HepG2 (cell line): ENCODE results near the gene HOXA7. TPM values are rescaled to one million over a fixed set of nuclear protein-coding genes. Genes with fewer than 3 reads are reported as not detected.

ENCODE experiments used
- BRD4 ChIP-seq: sonication (generic); formaldehyde crosslinking; IDR thresholded peaks from 2 replicates; pipeline ENCODE4 v1.4.0; 2020; ENCODE audit warnings: missing genetic modification reagents
- BRF2 ChIP-seq: sonication (generic); formaldehyde crosslinking; IDR thresholded peaks from 2 replicates; pipeline ENCODE4 v1.8.1; 2022; ENCODE audit warnings: mild to moderate bottlenecking, missing genetic modification reagents
- CENPX ChIP-seq: sonication (generic); formaldehyde crosslinking; IDR thresholded peaks from 2 replicates; pipeline ENCODE4 v1.9.0; 2021; ENCODE audit warnings: mild to moderate bottlenecking, missing genetic modification reagents, moderate library complexity
- HNF4G ChIP-seq, 2 experiments: sonication (generic) in 1 of 2; formaldehyde crosslinking in 1 of 2; IDR thresholded peaks; 2 replicates each; pipeline versions ENCODE4 v1.4.0 to v1.6.1; 2011 to 2020; ENCODE audit warnings: borderline replicate concordance in 2 of 2, low read depth in 2 of 2, mild to moderate bottlenecking in 2 of 2, low read length in 1 of 2, missing genetic modification reagents in 1 of 2, moderate library complexity in 1 of 2
- KLF13 ChIP-seq: sonication (generic); formaldehyde crosslinking; IDR thresholded peaks from 2 replicates; pipeline ENCODE4 v1.4.0; 2020; ENCODE audit warnings: mild to moderate bottlenecking, missing genetic modification reagents
- NCOA2 ChIP-seq: sonication (generic); formaldehyde crosslinking; IDR thresholded peaks from 2 replicates; pipeline ENCODE4 v1.8.0; 2022; ENCODE audit warnings: inconsistent platforms
- NFIC ChIP-seq: IDR thresholded peaks from 2 replicates; pipeline ENCODE4 v1.6.1; 2012; ENCODE audit warnings: mild to moderate bottlenecking, low read length, inconsistent platforms
- RELA ChIP-seq: sonication (generic); formaldehyde crosslinking; IDR thresholded peaks from 2 replicates; pipeline ENCODE4 v1.4.0; 2020; ENCODE audit warnings: missing genetic modification reagents
- SPEN ChIP-seq: sonication (generic); formaldehyde crosslinking; IDR thresholded peaks from 2 replicates; pipeline ENCODE4 v1.5.1; 2020; ENCODE audit warnings: low read depth, mild to moderate bottlenecking, missing genetic modification reagents
- TGIF2 ChIP-seq: IDR thresholded peaks from 2 replicates; pipeline ENCODE4 v1.6.1; 2016; ENCODE audit warnings: control low read depth, missing compliant biosample characterization
- ZBTB44 ChIP-seq: sonication (generic); formaldehyde crosslinking; IDR thresholded peaks from 2 replicates; pipeline ENCODE4 v1.4.0; 2020; ENCODE audit warnings: missing genetic modification reagents
- ZBTB49 ChIP-seq: sonication (generic); formaldehyde crosslinking; IDR thresholded peaks from 2 replicates; pipeline ENCODE4 v1.4.0; 2020; ENCODE audit warnings: missing genetic modification reagents, borderline replicate concordance
- ZMAT5 ChIP-seq: sonication (generic); formaldehyde crosslinking; IDR thresholded peaks from 2 replicates; pipeline ENCODE4 v1.5.0; 2020; ENCODE audit warnings: mild to moderate bottlenecking, low read depth, missing genetic modification reagents, borderline replicate concordance
- ZNF12 ChIP-seq: sonication (generic); formaldehyde crosslinking; IDR thresholded peaks from 2 replicates; pipeline ENCODE4 v1.5.0; 2020; ENCODE audit warnings: missing genetic modification reagents
- ZNF138 ChIP-seq: sonication (generic); formaldehyde crosslinking; IDR thresholded peaks from 2 replicates; pipeline ENCODE4 v1.5.0; 2020; ENCODE audit warnings: mild to moderate bottlenecking, low read depth, missing genetic modification reagents
- ZNF224 ChIP-seq: sonication (generic); formaldehyde crosslinking; IDR thresholded peaks from 2 replicates; pipeline ENCODE4 v1.5.0; 2020; ENCODE audit warnings: mild to moderate bottlenecking, missing genetic modification reagents
- ZNF343 ChIP-seq: sonication (generic); formaldehyde crosslinking; IDR thresholded peaks from 2 replicates; pipeline ENCODE4 v1.4.0; 2020; ENCODE audit warnings: mild to moderate bottlenecking, missing genetic modification reagents
- ZNF354B ChIP-seq: sonication (generic); formaldehyde crosslinking; IDR thresholded peaks from 2 replicates; pipeline ENCODE4 v1.8.0; 2022; ENCODE audit warnings: mild to moderate bottlenecking, missing genetic modification reagents
- ZNF546 ChIP-seq: sonication (generic); formaldehyde crosslinking; conservative IDR thresholded peaks from 2 replicates; pipeline ENCODE4 v1.8.1; 2023; ENCODE audit warnings: mild to moderate bottlenecking, missing genetic modification reagents
- ZNF670 ChIP-seq: sonication (generic); formaldehyde crosslinking; IDR thresholded peaks from 2 replicates; pipeline ENCODE4 v1.8.0; 2022; ENCODE audit warnings: mild to moderate bottlenecking, missing genetic modification reagents, borderline replicate concordance
- ZNF720 ChIP-seq: sonication (generic); formaldehyde crosslinking; IDR thresholded peaks from 2 replicates; pipeline ENCODE4 v1.4.0; 2020; ENCODE audit warnings: missing genetic modification reagents
- ZNF772 ChIP-seq: sonication (generic); formaldehyde crosslinking; IDR thresholded peaks from 2 replicates; pipeline ENCODE4 v1.5.0; 2020; ENCODE audit warnings: mild to moderate bottlenecking, missing genetic modification reagents
- ZSCAN29 ChIP-seq: sonication (generic); formaldehyde crosslinking; conservative IDR thresholded peaks from 2 replicates; pipeline ENCODE4 v1.4.0; 2020; ENCODE audit warnings: mild to moderate bottlenecking, missing genetic modification reagents
- polyA plus RNA-seq, 8 experiments: library from polyadenylated mRNA; depleted of rRNA in 3 of 8; stranded (reverse) in 7 of 8; unstranded in 1 of 8; fragments of >200 nt; fragmentation: Illumina TruSeq in 4 of 8; extraction: Trizol in 4 of 8; gene quantifications; 2 replicates each; pipeline versions ENCODE4 v1.2.1 to v1.2.3, GENCODE V29; 2011 to 2016; ENCODE audit warnings: low read depth in 4 of 8, missing spikeins in 1 of 8, mixed read lengths in 1 of 8; ENCODE audit not compliant: insufficient read depth in 1 of 8
- total RNA-seq, 5 experiments: library from RNA; depleted of rRNA; stranded (reverse); fragments of >200 nt; fragmentation: Illumina TruSeq; extraction: Trizol; gene quantifications; 2 replicates each; pipeline ENCODE4 v1.2.3, GENCODE V29; 2016; ENCODE audit warnings: low read depth in 1 of 5

The HOXA7 gene
- total and polyA plus RNA-seq, 2 of the 13 experiments (the other 11 are each of a cell fraction or from before 2014, with no cell fraction given) = 0.05 TPM; not detected in 1

- TF ChIP-seq BRF2 (CRISPR knock-in tag) = no peak
- no peak for TF ChIP-seq ZNF343 (CRISPR knock-in tag)
- 0 out of 2 replicates have a peak, but pooled peaks have one; percentile 52 for TF ChIP-seq ZSCAN29
- TF ChIP-seq ZMAT5 (CRISPR knock-in tag) = no peak
- TF ChIP-seq HNF4G (IDR thresholded peaks at IDR 0.05; ENCODE audit: borderline replicate concordance, low read depth, low read length) = no peak
- TF ChIP-seq HNF4G (CRISPR knock-in tag; IDR thresholded peaks at IDR 0.05; ENCODE audit: borderline replicate concordance, low read depth) = no peak
- TF ChIP-seq NCOA2 (CRISPR knock-in tag) = no peak
- TF ChIP-seq ZNF354B (CRISPR knock-in tag) = no peak
- no peak for TF ChIP-seq ZBTB44 (CRISPR knock-in tag)
- TF ChIP-seq SPEN (CRISPR knock-in tag) = peak; percentile 83; the same call in 1 of the 2 replicates
- TF ChIP-seq ZNF12 (CRISPR knock-in tag) = no peak
- no peak for TF ChIP-seq TGIF2 (CRISPR knock-in tag)
- no peak for TF ChIP-seq KLF13 (CRISPR knock-in tag)
- peak; percentile 38; the same call in 1 of the 2 replicates for TF ChIP-seq BRD4 (CRISPR knock-in tag)
- TF ChIP-seq NFIC = no peak
- no peak for TF ChIP-seq ZNF720
- TF ChIP-seq ZNF546 (CRISPR knock-in tag) = no peak
- 0 out of 2 replicates have a peak, but pooled peaks have one; percentile 34 for TF ChIP-seq ZNF224 (CRISPR knock-in tag)
- no peak for TF ChIP-seq ZBTB49 (CRISPR knock-in tag)
- TF ChIP-seq RELA = no peak
- TF ChIP-seq CENPX (CRISPR knock-in tag) = no peak
- no peak for TF ChIP-seq ZNF670 (CRISPR knock-in tag)
- TF ChIP-seq ZNF138 (CRISPR knock-in tag) = no peak
- no peak for TF ChIP-seq ZNF772 (CRISPR knock-in tag)
Observed at GRCh38 chr7:27150568-27151340, 5.7 kb downstream of the HOXA7 start (continued).
